NCI-H146 treated with DMSO at 0.1 percent for 48 hours (cell line): ENCODE data around the gene CT47B1.
"Not testable (repeated sequence)": the region's sequence is repeated elsewhere in the genome, so short reads cannot be mapped to it uniquely, and the experiment has no call there.

Experiments used
- DNase-seq: peaks from one replicate; lab custom pipeline; 2025; ENCODE audit not compliant: unreplicated experiment; lab: John Stamatoyannopoulos, UW

CT47B1 gene

GRCh38 chrX:120875766-120876165, at the start of gene CT47B1:
TSS of gene CT47B1 (minus strand) at chrX:120875866. CDS start at chrX:120875670, 196 bp downstream.
- not testable (repeated sequence) for DNase-seq

GRCh38 chrX:120874678-120875557, 748 bp downstream of the CT47B1 start:
- DNase-seq, result no peak

GRCh38 chrX:120857240-120857639, 18.4 kb downstream of the CT47B1 start:
- DNase-seq, result no peak

- no peak for DNase-seq
Observed at GRCh38 chrX:120840827-120841226, 34.8 kb downstream of the CT47B1 start.

GRCh38 chrX:120839491-120839890, 36.2 kb downstream of the CT47B1 start:
- no peak for DNase-seq

GRCh38 chrX:120827213-120827612, 48.5 kb downstream of the CT47B1 start:
- DNase-seq, result not testable (repeated sequence)

GRCh38 chrX:120825146-120825545, 50.5 kb downstream of the CT47B1 start:
- DNase-seq, result no peak

GRCh38 chrX:120824021-120824420, 51.6 kb downstream of the CT47B1 start:
- DNase-seq, result no peak

- DNase-seq, result no peak
Observed at GRCh38 chrX:120823556-120823955, 52.1 kb downstream of the CT47B1 start.
